Ovary (tissue), 9 donors: Measurements from ENCODE around the gene FAM13B. TPM values are rescaled to one million over a fixed set of nuclear protein-coding genes. Genes with fewer than 3 reads are reported as not detected.
"Not testable (repeated sequence)": the region's sequence is repeated elsewhere in the genome, so short reads cannot be mapped to it uniquely, and the experiment has no call there.

Source experiments
- DNase-seq, 5 donors: peaks; one replicate each; pipeline ENCODE4 v3.0.0-alpha.2; 2019 to 2020
- H3K27ac ChIP-seq, 2 donors: fragments of 200-600 bp; one replicate each; pipeline versions ENCODE4 v1.5.1 to v1.8.0; 2019 to 2022
- H3K27me3 ChIP-seq: fragments of 200-600 bp; one replicate; pipeline ENCODE4 v1.8.0; 2022
- H3K36me3 ChIP-seq: fragments of 200-600 bp; sonication (generic); one replicate; pipeline ENCODE4 v1.5.1; 2019
- H3K4me1 ChIP-seq: one replicate; pipeline ENCODE4 v1.8.1; 2013; ENCODE audit warnings: mild to moderate bottlenecking, moderate library complexity; ENCODE audit not compliant: insufficient read depth
- H3K4me3 ChIP-seq: fragments of 200-600 bp; sonication (generic); one replicate; pipeline ENCODE4 v1.5.1; 2017
- H3K9me3 ChIP-seq, 2 donors: fragments of 200-600 bp in 1 of 2; sonication (generic) in 1 of 2; one replicate each; pipeline versions ENCODE4 v1.5.1 to v1.8.1; 2013 to 2019; ENCODE audit warnings: mild to moderate bottlenecking in 1 of 2, moderate library complexity in 1 of 2
- EP300 ChIP-seq: sonication (generic); formaldehyde crosslinking; IDR thresholded peaks from one replicate; pipeline ENCODE4 v1.6.1; 2017; ENCODE audit warnings: antibody characterized with exemption
- POLR2A ChIP-seq: fragments of 450-650 bp; IDR thresholded peaks from one replicate; pipeline ENCODE4 v1.6.1; 2017; ENCODE audit warnings: antibody characterized with exemption, mild to moderate bottlenecking, moderate library complexity
- WGBS, 3 donors: extraction: QIAGEN DNeasy Blood & Tissue Kit in 1 of 3; methylation state at CpG; one replicate each; pipeline versions ENCODE4 v1.1.5 to v1.1.7; 2013 to 2017; 5-methylcytosine and 5-hydroxymethylcytosine counted together
- intact Hi-C, 4 donors: fragments of 100-400 bp; cut with DNase I; formaldehyde crosslinking; loops; one replicate each; pipeline versions ENCODE4 v1.11.0 to v1.15.1; 2022 to 2023
- polyA plus RNA-seq, 2 donors: library from polyadenylated mRNA; stranded (reverse); fragments of 200-250 nt in 1 of 2; fragments of 350-450 nt in 1 of 2; fragmentation: Illumina TruSeq in 1 of 2; extraction: RNeasy Lipid Tissue Mini Kit (QIAGEN cat#74804) in 1 of 2; gene quantifications; one replicate each; pipeline ENCODE4 v1.2.3, GENCODE V29; 2013 to 2014
- total RNA-seq, 7 donors: library from RNA; depleted of rRNA in 2 of 7; stranded (reverse); fragments of >200 nt in 2 of 7; fragmentation: NEBNext Ultra II Directional in 3 of 7; extraction: Animal tissue kit (Norgen Biotek cat#: 25700) in 3 of 7; gene quantifications; one replicate each; pipeline versions ENCODE4 v1.1.0 to v1.2.4, GENCODE V29; 2016 to 2023
- TF ChIP-seq, protein P1 (sequence below), 3 donors: fragments of 450-650 bp in 2 of 3; fragments of 200-600 bp in 1 of 3; IDR thresholded peaks; one replicate each; pipeline versions ENCODE4 v1.5.1 to v1.8.0; 2016 to 2022; ENCODE audit warnings: antibody characterized with exemption in 3 of 3, mild to moderate bottlenecking in 1 of 3
- donor health status: DM: no; HTN: no; CAD: no; lungs with moderate emphysema.
- donor health status: DM: no; HTN: no; CAD: no.
- donor health status: Bipolar disorder and iron deficiency.
- donor health status: DM: yes; HTN: yes; CAD: no.
- donor health status: DM: no; HTN: no; CAD: no.
- donor health status: DM: yes; HTN: yes; CAD: no.

The FAM13B gene
- total and polyA plus RNA-seq, 9 donors = 18.8 to 56.7 (median 46.8) TPM

DNA sequence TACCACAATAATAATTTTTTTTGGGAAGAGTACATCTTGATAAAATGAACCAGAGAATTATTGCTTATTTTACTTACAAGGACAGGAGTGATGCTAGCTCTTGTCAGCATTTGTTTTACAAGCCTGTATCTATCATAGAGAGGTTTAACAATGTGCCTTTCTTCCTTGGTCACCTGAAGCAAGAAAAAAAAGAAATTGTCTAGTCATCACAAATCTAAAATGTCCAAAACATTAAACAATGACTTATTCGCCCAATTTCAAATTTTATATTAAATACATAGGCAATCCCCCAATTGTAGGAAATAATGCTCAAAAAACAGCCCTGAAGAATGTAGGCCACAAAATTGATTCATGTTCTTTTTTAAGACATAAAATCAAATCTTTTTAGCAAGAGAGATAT lies 87.1 kb downstream of the FAM13B start:
- DNase-seq = no peak
- Histone ChIP-seq H3K4me3 (no peak overlapping the region), H3K27ac (no peak overlapping the region), H3K27me3 (no peaks in the 10 kb centered on the region), H3K9me3 (no peaks in the 10 kb centered on the region), H3K4me1 (no peaks in the 10 kb centered on the region), H3K36me3 (no peaks in the 10 kb centered on the region)
- intact Hi-C loops = no loop called here
- TF ChIP-seq EP300 = no peak
- TF ChIP-seq, protein P1, sequence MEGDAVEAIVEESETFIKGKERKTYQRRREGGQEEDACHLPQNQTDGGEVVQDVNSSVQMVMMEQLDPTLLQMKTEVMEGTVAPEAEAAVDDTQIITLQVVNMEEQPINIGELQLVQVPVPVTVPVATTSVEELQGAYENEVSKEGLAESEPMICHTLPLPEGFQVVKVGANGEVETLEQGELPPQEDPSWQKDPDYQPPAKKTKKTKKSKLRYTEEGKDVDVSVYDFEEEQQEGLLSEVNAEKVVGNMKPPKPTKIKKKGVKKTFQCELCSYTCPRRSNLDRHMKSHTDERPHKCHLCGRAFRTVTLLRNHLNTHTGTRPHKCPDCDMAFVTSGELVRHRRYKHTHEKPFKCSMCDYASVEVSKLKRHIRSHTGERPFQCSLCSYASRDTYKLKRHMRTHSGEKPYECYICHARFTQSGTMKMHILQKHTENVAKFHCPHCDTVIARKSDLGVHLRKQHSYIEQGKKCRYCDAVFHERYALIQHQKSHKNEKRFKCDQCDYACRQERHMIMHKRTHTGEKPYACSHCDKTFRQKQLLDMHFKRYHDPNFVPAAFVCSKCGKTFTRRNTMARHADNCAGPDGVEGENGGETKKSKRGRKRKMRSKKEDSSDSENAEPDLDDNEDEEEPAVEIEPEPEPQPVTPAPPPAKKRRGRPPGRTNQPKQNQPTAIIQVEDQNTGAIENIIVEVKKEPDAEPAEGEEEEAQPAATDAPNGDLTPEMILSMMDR (IDR thresholded peaks at IDR 0.05) = no peak
- TF ChIP-seq POLR2A = no peak
- 94 to 95% (median 95%) methylated on average over 1 of the region's 1 CpG for WGBS, 3 donors

DNA sequence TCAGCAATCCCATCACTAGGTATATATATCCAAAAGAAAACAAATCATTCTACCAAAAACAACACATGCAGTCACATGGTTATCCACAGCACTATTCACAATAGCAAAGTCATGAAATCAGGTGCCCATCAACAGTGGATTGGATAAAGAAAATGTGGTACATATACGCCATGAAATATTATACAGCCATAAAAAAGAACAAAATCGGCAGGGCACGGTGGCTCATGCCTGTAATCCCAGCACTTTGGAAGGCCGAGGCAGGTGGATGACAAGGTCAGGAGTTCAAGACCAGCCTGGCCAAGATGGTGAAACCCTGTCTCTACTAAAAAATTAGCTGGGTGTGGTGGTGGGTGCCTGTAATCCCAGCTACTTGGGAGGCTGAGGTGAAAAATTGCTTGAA lies 88.6 kb downstream of the FAM13B start:
- H3K4me1 ChIP-seq, H3K4me3 ChIP-seq, H3K27ac ChIP-seq, DNase-seq, H3K36me3 ChIP-seq, H3K27me3 ChIP-seq, H3K9me3 ChIP-seq, intact Hi-C loops: not testable (repeated sequence)
- 94 to 96% (median 95%) methylated on average over 4 of the region's 4 CpGs for WGBS, 3 donors

DNA sequence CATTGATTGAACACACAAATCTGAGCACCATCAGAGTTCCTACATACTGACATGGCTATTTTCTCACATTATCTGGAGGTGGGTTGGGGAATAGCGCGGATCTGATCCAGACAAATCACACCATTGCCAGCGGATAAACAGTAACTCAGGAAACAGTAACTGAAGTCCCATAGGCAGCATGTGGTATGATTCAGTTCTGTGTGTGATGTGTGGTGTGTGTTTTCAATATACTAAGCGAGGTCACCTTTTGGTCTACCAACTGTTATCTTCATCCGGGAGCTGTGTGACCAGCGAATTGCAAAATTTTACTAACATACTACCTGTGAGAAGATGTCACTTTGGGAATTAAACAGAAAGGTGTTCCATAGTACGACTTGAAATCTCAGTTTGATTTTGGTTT lies 93.5 kb downstream of the FAM13B start:
- Histone ChIP-seq H3K4me3 (no peak overlapping the region), H3K4me1 (no peaks in the 10 kb centered on the region), H3K36me3 (no peaks in the 10 kb centered on the region), H3K27ac (no peak overlapping the region), H3K27me3 (no peaks in the 10 kb centered on the region), H3K9me3 (no peaks in the 10 kb centered on the region)
- TF ChIP-seq POLR2A = no peak
- TF ChIP-seq, protein P1 (IDR thresholded peaks at IDR 0.05) = no peak
- no peak for TF ChIP-seq EP300
- intact Hi-C loops = no loop called here
- WGBS, 3 donors = 80 to 85% (median 82%) methylated on average over 7 of the region's 7 CpGs
- DNase-seq = no peak

DNA sequence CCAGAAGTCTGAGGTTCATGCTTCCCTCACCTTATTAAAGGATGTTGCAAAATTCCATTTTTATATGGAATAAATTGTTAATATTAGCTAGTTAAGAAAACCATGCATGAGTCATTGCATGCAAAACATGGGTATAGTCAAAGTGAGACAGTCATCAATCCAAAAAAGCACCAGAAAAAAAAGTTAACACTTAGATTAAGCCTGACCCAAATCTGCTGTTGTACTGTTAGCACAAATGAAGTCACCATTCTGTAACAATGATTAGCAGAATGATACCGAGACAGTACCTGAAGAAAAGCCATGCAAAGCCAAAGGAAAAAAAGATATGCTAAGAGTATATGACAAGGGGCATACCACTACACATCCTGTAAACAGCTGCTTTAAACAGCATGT lies 94.1 kb downstream of the FAM13B start:
- WGBS, 3 donors = 92 to 100% (median 100%) methylated on average over 1 of the region's 1 CpG
- no peak overlapping the region for H3K4me3 ChIP-seq
- no peaks in the 10 kb centered on the region for H3K9me3 ChIP-seq
- peaks cover under 1% of the 10 kb centered on the region for H3K4me1 ChIP-seq
- no peaks in the 10 kb centered on the region for H3K27me3 ChIP-seq
- no peaks in the 10 kb centered on the region for H3K36me3 ChIP-seq
- no peak overlapping the region for H3K27ac ChIP-seq
- intact Hi-C loops = no loop called here
- TF ChIP-seq, protein P1 (IDR thresholded peaks at IDR 0.05) = no peak
- no peak for TF ChIP-seq EP300
- TF ChIP-seq POLR2A = no peak
- DNase-seq = no peak

DNA sequence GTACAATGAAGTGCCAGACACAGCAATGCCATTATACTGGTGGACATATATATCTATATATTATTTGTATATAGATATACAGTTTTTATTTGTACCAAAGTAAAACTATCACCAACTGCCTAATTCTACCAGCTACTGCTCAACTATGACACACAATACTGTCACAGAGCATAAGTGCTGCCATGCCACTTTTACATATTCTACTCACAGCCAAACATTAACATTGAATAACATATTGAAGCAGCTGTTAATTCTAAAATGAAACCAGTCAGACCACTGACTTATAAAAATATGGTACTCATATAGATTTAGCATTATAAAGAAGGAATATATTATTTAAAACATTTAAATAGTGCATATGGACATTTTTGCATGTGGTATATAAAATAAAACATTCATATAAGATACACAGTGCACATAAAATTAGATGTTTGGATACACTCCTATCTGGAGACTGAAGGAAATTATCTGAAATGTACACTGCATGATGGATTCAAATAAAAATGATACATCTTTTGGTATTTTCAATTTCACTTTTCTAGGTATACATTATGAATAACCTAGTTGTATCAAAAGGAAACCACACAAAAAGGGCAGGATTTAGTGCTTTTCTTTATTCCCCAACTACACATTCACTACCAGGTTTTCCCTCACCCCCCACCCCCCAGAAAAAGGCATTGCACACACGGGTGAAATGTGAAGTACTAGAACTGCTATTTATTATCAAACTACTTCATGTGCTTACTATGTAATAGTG lies 94.7 kb downstream of the FAM13B start:
- Histone ChIP-seq H3K27me3 (no peaks in the 10 kb centered on the region), H3K4me3 (no peak overlapping the region), H3K4me1 (peaks cover 2% of the 10 kb centered on the region), H3K36me3 (no peaks in the 10 kb centered on the region), H3K27ac (no peak overlapping the region), H3K9me3 (no peaks in the 10 kb centered on the region)
- intact Hi-C loops = no loop called here
- 62 to 89% (median 73%) methylated on average over 1 of the region's 1 CpG for WGBS, 3 donors
- DNase-seq = no peak
- TF ChIP-seq POLR2A = no peak
- TF ChIP-seq, protein P1 (IDR thresholded peaks at IDR 0.05) = no peak
- TF ChIP-seq EP300 = no peak
